Immature natural killer cell (primary cell): Measurements from ENCODE around the gene NOVA2. TPM values are rescaled to one million over a fixed set of nuclear protein-coding genes. Genes with fewer than 3 reads are reported as not detected.
"Not testable (repeated sequence)": the region's sequence is repeated elsewhere in the genome, so short reads cannot be mapped to it uniquely, and the experiment has no call there.

Experiments used
- DNase-seq, 3 donors: peaks; one replicate each; pipeline ENCODE4 v3.0.0; 2022; ENCODE audit warnings: mixed read lengths in 1 of 3
- H3K27ac Mint-ChIP-seq, 6 donors: one replicate each; pipeline ENCODE4 v1.8.0; 2020; ENCODE audit warnings: mixed read lengths in 6 of 6, mild to moderate bottlenecking in 5 of 6, inconsistent platforms in 4 of 6, moderate library complexity in 3 of 6
- H3K27me3 Mint-ChIP-seq, 3 donors: one replicate each; pipeline ENCODE4 v1.8.0; 2020 to 2021; ENCODE audit warnings: low read depth in 3 of 3, mild to moderate bottlenecking in 3 of 3, mixed read lengths in 3 of 3, moderate library complexity in 3 of 3, inconsistent platforms in 1 of 3
- H3K36me3 Mint-ChIP-seq, 3 donors: one replicate each; pipeline ENCODE4 v1.8.0; 2020; ENCODE audit warnings: mixed read lengths in 3 of 3, inconsistent platforms in 2 of 3, mild to moderate bottlenecking in 2 of 3
- H3K4me1 Mint-ChIP-seq, 2 donors: one replicate each; pipeline ENCODE4 v1.8.0; 2020; ENCODE audit warnings: inconsistent platforms in 2 of 2, mild to moderate bottlenecking in 2 of 2, mixed read lengths in 2 of 2, moderate library complexity in 1 of 2
- H3K4me3 Mint-ChIP-seq, 5 donors: one replicate each; pipeline ENCODE4 v1.8.0; 2020; ENCODE audit warnings: mild to moderate bottlenecking in 5 of 5, mixed read lengths in 5 of 5, inconsistent platforms in 3 of 5, moderate library complexity in 3 of 5
- H3K9me3 Mint-ChIP-seq, 6 donors: one replicate each; pipeline ENCODE4 v1.8.0; 2020; ENCODE audit warnings: mild to moderate bottlenecking in 6 of 6, mixed read lengths in 6 of 6, inconsistent platforms in 4 of 6, moderate library complexity in 3 of 6
- polyA plus RNA-seq, 3 donors: library from polyadenylated mRNA; unstranded; fragments of 300-500 nt; fragmentation: Illumina TruSeq; gene quantifications; one replicate each; pipeline ENCODE4 v1.2.3, GENCODE V29; 2021

NOVA2 gene
- polyA plus RNA-seq, 3 donors from 2014 or later = not detected

- Mint-ChIP-seq H3K27ac (no peak overlapping the region), H3K9me3 (no peaks in the 10 kb centered on the region), H3K27me3 (peaks cover 8 to 12% (median 11%) of the 10 kb centered on the region in 3 donors), H3K36me3 (peaks cover 6 to 14% (median 9%) of the 10 kb centered on the region in 3 donors), H3K4me1 (peaks cover 19 to 21% of the 10 kb centered on the region in 2 donors), H3K4me3 (peak overlapping the region in 4 of 5 donors; percentile 44 to 56 (median 53))
- no peak for DNase-seq
These were observed 73.6 kb downstream of the NOVA2 start for GRCh38 chr19:45899919-45900589.

GRCh38 chr19:45899253-45899652, 74.4 kb downstream of the NOVA2 start:
- no peak overlapping the region for H3K4me3 Mint-ChIP-seq
- H3K9me3 Mint-ChIP-seq = no peaks in the 10 kb centered on the region
- H3K27ac Mint-ChIP-seq = no peak overlapping the region

GRCh38 chr19:45897261-45897812, 76.3 kb downstream of the NOVA2 start:
- Mint-ChIP-seq H3K4me1 (peaks cover 15 to 19% of the 10 kb centered on the region in 2 donors), H3K9me3 (no peaks in the 10 kb centered on the region), H3K27me3 (peaks cover 2 to 4% (median 3%) of the 10 kb centered on the region in 3 donors), H3K36me3 (peaks cover 8 to 14% (median 9%) of the 10 kb centered on the region in 3 donors), H3K4me3 (no peak overlapping the region), H3K27ac (no peak overlapping the region)
- DNase-seq = no peak

More at GRCh38 chr19:45899253-45899652, 74.4 kb downstream of the NOVA2 start:
- no peak for DNase-seq
- Mint-ChIP-seq H3K36me3 (peaks cover 8 to 14% (median 9%) of the 10 kb centered on the region in 3 donors), H3K4me1 (peaks cover 19 to 21% of the 10 kb centered on the region in 2 donors), H3K27me3 (peaks cover 8 to 11% (median 11%) of the 10 kb centered on the region in 3 donors)

DNA sequence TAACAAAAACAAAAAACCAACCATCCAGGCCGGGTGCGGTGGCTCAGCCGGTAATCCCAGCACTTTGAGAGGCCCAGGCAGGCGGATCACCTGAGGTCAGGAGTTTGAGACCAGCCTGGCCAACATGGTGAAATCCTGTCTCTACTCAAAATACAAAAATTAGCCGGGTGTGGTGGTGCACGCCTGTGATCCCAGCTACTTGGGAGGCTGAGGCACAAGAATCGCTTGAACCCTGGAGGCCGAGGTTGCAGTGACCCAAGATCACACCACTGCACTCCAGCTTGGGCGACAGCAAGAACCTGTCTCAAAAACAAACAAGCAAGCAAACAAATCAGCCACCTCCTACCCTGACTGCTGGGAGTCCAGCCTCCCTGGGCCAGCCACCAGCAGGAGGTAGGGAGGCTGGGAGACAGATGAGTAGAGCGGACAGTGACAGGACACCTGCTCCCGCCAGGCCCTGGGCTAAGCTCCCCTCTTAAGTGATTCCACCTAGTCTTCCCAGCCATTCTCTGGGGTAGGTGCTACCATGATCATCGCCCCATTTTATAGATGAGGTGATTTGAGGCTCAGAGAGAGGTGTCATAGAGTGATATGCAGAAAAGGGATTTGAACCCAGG, 77.6 kb downstream of the NOVA2 start:
- H3K27ac Mint-ChIP-seq, H3K4me3 Mint-ChIP-seq, DNase-seq, H3K27me3 Mint-ChIP-seq, H3K9me3 Mint-ChIP-seq: not testable (repeated sequence)
- Mint-ChIP-seq H3K36me3 (peaks cover 8 to 14% (median 9%) of the 10 kb centered on the region in 3 donors), H3K4me1 (peaks cover 8 to 13% of the 10 kb centered on the region in 2 donors)

- Mint-ChIP-seq H3K4me1 (peaks cover 3 to 8% of the 10 kb centered on the region in 2 donors), H3K27ac (peak overlapping the region in 1 of 6 donors; percentile 21), H3K9me3 (no peaks in the 10 kb centered on the region), H3K36me3 (peaks cover 8 to 11% (median 9%) of the 10 kb centered on the region in 3 donors), H3K27me3 (peaks cover 0 to 2% (median 0%) of the 10 kb centered on the region in 3 donors), H3K4me3 (no peak overlapping the region)
- no peak for DNase-seq
These were observed 78.1 kb downstream of the NOVA2 start for GRCh38 chr19:45895519-45895972.

DNA sequence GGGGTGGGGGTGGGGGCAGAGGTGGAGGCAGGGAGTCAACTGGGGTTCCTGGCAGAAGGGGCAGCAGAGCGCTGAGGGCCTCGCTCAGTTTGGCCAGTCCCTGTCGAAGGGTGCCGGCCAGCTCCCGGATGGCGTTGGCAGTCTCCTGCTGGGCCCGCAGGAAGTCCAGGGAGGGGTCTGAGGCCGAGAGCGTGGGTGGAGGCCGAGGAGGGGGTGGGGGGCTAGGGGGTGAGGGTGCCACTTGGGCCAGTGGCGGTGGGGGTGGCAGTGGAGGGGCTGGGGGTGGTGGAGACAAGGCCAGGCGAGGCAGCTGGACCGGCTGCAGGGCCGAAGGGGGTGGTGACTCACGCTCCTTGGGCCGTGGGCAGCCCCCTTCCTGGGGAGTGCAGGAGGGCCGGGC, 82.8 kb downstream of the NOVA2 start:
- Mint-ChIP-seq H3K4me1 (peaks cover 13% of the 10 kb centered on the region in 2 donors), H3K27ac (no peak overlapping the region), H3K9me3 (no peaks in the 10 kb centered on the region), H3K4me3 (no peak overlapping the region), H3K36me3 (peaks cover 0 to 8% (median 0%) of the 10 kb centered on the region in 3 donors), H3K27me3 (peaks cover 4 to 8% (median 5%) of the 10 kb centered on the region in 3 donors)
- no peak for DNase-seq

GRCh38 chr19:45889210-45889885, 84.3 kb downstream of the NOVA2 start:
- Mint-ChIP-seq H3K4me1 (peaks cover 14 to 16% of the 10 kb centered on the region in 2 donors), H3K27ac (peak overlapping the region in 1 of 6 donors; percentile 51), H3K36me3 (no peaks in the 10 kb centered on the region), H3K9me3 (no peaks in the 10 kb centered on the region), H3K4me3 (no peak overlapping the region), H3K27me3 (peaks cover 4 to 8% (median 5%) of the 10 kb centered on the region in 3 donors)
- DNase-seq = no peak

GRCh38 chr19:45887200-45887710, 86.4 kb downstream of the NOVA2 start:
- no peaks in the 10 kb centered on the region for H3K9me3 Mint-ChIP-seq
- no peak for DNase-seq
- peaks cover 22 to 27% of the 10 kb centered on the region in 2 donors for H3K4me1 Mint-ChIP-seq
- H3K27me3 Mint-ChIP-seq = peaks cover 4 to 9% (median 8%) of the 10 kb centered on the region in 3 donors
- H3K36me3 Mint-ChIP-seq = peaks cover 0 to 4% (median 0%) of the 10 kb centered on the region in 3 donors
- peak overlapping the region; percentile 96 to 100 (median 97) for H3K4me3 Mint-ChIP-seq
- H3K27ac Mint-ChIP-seq = peak overlapping the region; percentile 94 to 99 (median 96)

DNA sequence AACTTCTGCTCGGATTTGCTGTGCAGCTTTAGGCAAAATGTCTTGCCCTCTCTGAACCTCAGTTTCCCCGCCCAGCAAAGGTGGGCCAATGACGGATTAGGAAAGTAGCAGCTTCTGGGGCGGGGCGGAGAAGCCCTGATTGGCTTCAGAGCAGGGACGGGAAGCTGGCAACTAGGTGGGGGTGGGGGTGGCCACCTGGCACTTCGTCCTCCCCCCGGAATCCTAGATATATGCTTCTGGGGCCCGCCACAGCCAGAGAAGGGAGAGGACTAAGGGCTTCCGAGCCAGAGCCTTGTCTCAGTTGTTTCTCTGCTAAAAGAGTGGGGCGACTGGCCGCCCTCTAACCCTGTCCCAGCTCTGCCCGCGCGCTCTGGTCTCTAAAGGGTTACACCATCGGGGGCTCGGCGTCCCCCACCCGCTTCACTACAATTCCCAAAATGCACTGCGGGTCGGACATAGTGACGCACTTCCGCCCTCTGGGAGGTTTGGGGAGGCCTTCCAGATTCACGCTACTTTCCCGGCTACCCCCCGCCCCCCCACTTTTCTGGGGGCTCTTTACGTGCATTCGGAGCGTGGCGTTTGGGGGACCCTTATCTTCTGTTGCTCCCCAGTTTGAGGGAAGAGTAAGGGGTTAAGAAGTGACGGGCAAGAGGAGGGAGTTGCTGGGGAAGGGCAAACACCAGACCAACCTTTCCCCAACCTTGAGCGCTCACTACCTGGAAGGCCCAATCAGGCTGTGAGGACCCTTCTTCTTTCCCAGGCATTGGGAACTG, 87.1 kb downstream of the NOVA2 start:
- H3K27ac Mint-ChIP-seq = peak overlapping the region; percentile 94 to 99 (median 96)
- no peaks in the 10 kb centered on the region for H3K9me3 Mint-ChIP-seq
- H3K27me3 Mint-ChIP-seq = peaks cover 4 to 11% (median 9%) of the 10 kb centered on the region in 3 donors
- H3K36me3 Mint-ChIP-seq = peaks cover 0 to 4% (median under 1%) of the 10 kb centered on the region in 3 donors
- H3K4me1 Mint-ChIP-seq = peaks cover 22 to 27% of the 10 kb centered on the region in 2 donors
- peak; percentile 88 to 89 (median 89) for DNase-seq
- H3K4me3 Mint-ChIP-seq = peak overlapping the region; percentile 96 to 100 (median 97)

DNA sequence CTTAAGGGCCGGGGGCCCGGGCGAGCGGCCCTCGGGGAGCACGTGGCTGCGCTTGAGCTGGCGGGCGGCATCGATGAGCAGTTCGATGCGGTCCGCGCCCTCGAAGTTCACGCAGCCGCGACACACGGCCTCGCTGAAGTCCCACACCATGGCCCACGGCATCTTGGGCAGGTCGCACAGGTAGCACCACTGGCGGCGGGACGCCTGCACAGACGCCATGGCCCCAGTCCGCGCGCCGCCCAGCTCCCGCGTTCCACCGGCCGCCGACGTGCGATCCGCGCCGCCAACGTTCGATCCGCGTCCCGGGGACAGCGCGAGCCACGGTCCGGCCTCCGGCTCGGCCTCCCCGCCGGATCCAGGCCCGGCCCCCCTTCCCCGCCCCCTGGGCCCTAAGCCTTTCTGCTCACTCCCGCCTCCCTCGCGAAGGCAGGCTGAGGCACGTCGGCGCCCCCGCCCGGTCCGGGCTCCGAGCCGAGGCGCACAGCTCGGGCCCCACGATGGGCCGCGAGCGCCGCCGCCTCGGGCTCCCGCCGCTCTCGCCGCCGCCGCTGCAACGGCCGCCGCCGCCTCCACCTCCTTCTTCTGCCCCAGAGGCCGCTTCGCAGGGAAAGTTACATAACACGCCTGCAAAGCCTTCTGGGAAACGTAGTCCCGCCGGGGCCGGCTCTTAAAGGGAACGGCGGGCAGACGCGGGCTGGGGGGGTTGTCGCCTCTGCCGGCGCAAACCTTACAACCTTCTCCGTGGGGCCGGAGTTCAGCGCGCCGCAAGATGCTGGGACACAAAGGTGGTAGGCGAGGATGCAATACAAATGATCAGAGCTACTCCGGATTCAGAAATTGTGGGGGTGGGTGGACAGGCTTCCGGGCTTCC, 87.9 kb downstream of the NOVA2 start, which contains the start of gene IRF2BP1:
Gene IRF2BP1, minus strand, starts transcription at position 586 of the 871 bp plus-strand sequence. Its CDS starts 367 bp downstream, at position 219.
- Mint-ChIP-seq H3K4me3 (peak within 1 kb of the TSS; percentile 96 to 100 (median 97)), H3K27ac (peak within 1 kb of the TSS; percentile 94 to 99 (median 96)), H3K27me3 (peaks cover 4 to 13% (median 9%) of the 10 kb centered on the region in 3 donors), H3K36me3 (peaks cover 0 to 4% (median 3%) of the 10 kb centered on the region in 3 donors), H3K9me3 (no peaks in the 10 kb centered on the region), H3K4me1 (peaks cover 22 to 27% of the 10 kb centered on the region in 2 donors)
- peak; percentile 88 to 91 (median 90) for DNase-seq

DNA sequence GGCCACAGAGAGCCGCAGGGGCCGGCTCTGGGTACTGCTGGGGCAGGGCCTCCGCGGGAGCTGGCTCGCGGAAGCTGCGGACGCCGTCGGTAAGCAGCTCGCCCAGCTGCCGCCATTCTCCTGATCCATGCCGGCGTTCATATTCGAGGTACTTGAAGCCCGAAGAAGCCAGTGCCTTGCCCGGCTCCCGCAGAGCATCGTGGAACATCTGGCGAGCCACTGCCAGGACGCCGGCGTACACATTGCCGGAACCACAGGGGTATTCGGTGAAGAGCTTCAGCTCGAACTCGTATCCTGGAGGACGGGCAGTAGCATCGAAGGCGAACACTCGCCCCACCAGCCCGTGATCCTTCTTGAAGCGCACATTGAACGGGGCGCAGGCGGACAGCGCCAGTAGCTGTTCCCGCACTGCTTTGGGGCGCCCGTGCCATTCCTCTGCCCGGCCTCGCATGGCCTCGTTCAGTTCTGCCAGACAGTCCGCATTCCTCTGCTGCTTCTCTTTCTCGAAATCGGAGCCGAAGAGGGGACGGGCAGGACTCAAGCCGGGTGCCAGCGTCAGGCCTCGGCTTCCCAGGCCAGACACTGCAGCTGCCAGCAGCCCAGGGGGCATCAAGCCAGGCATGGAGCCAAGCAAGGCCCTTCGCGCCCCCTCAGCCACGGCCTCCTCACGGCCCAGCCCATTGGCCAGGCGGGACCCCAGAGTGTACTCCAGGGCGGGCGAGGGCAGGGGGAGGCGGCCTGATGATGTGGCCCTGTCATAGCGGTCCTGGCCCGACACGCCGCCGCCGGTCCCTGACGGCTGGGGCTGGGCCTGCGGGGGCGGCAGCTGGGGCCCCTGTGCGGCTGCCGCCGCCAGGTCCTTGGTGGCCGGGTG, 88.7 kb downstream of the NOVA2 start:
- Mint-ChIP-seq H3K9me3 (no peaks in the 10 kb centered on the region), H3K36me3 (peaks cover 0 to 4% (median 3%) of the 10 kb centered on the region in 3 donors), H3K4me1 (peaks cover 22 to 27% of the 10 kb centered on the region in 2 donors), H3K4me3 (peak overlapping the region; percentile 26 to 65 (median 41)), H3K27me3 (peaks cover 4 to 13% (median 9%) of the 10 kb centered on the region in 3 donors), H3K27ac (peak overlapping the region in 1 of 6 donors; percentile 40)
- no peak for DNase-seq
